ENCODE results near the gene RAP1GDS1.

Gene RAP1GDS1

GRCh38 chr4:98482847-98483806 lies 221.9 kb downstream of the RAP1GDS1 start:
- Histone ChIP-seq H3K9me3 (ENCODE audit: insufficient read depth, low read length, severe bottlenecking) (no peaks in the 10 kb centered on the region), H3K9ac (ENCODE audit: low read depth, low read length) (no peak overlapping the region), H3K27me3 (ENCODE audit: insufficient read depth, low read length, poor library complexity) (no peaks in the 10 kb centered on the region), H2AFZ (ENCODE audit: low read depth, low read length) (no peak overlapping the region), H3K4me2 (ENCODE audit: insufficient read depth, low read length) (no peak overlapping the region), H3K4me3 (ENCODE audit: low read depth in 1 of 2, low read length in 2 of 2) (no peak overlapping the region), H3K36me3 (ENCODE audit: insufficient read depth, low read length) (no peaks in the 10 kb centered on the region), H4K20me1 (ENCODE audit: insufficient read depth, low read length) (no peaks in the 10 kb centered on the region), H3K79me2 (ENCODE audit: insufficient read depth, low read length) (no peaks in the 10 kb centered on the region), H3K27ac (ENCODE audit: low read length) (no peak overlapping the region), H3K4me1 (ENCODE audit: insufficient read depth, low read length) (no peaks in the 10 kb centered on the region)
- TF ChIP-seq CTCF (IDR thresholded peaks at IDR 0.05; ENCODE audit: borderline replicate concordance, extremely low read depth, low read length, poor library complexity, severe bottlenecking) (no peak), EZH2 (IDR thresholded peaks at IDR 0.05; ENCODE audit: borderline replicate concordance, low read depth, low read length, severe bottlenecking) (no peak)
- no peak for DNase-seq
- no peak for ATAC-seq (ENCODE audit: insufficient read depth, low read depth)

- Histone ChIP-seq H3K79me2 (ENCODE audit: insufficient read depth, low read length) (no peaks in the 10 kb centered on the region), H3K36me3 (ENCODE audit: insufficient read depth, low read length) (no peaks in the 10 kb centered on the region), H3K27me3 (ENCODE audit: insufficient read depth, low read length, poor library complexity) (no peaks in the 10 kb centered on the region), H3K4me2 (ENCODE audit: insufficient read depth, low read length) (no peak overlapping the region), H3K4me3 (ENCODE audit: low read depth in 1 of 2, low read length in 2 of 2) (no peak overlapping the region), H2AFZ (ENCODE audit: low read depth, low read length) (no peak overlapping the region), H3K9me3 (ENCODE audit: insufficient read depth, low read length, severe bottlenecking) (no peaks in the 10 kb centered on the region), H4K20me1 (ENCODE audit: insufficient read depth, low read length) (no peaks in the 10 kb centered on the region), H3K9ac (ENCODE audit: low read depth, low read length) (no peak overlapping the region), H3K4me1 (ENCODE audit: insufficient read depth, low read length) (no peaks in the 10 kb centered on the region), H3K27ac (ENCODE audit: low read length) (no peak overlapping the region)
- DNase-seq (no peak), ATAC-seq (ENCODE audit: insufficient read depth, low read depth) (no peak)
- TF ChIP-seq EZH2 (IDR thresholded peaks at IDR 0.05; ENCODE audit: borderline replicate concordance, low read depth, low read length, severe bottlenecking) (no peak), CTCF (IDR thresholded peaks at IDR 0.05; ENCODE audit: borderline replicate concordance, extremely low read depth, low read length, poor library complexity, severe bottlenecking) (no peak)
Observed at GRCh38 chr4:98484031-98484430, 222.8 kb downstream of the RAP1GDS1 start.

- ATAC-seq (ENCODE audit: insufficient read depth, low read depth) = no peak
- Histone ChIP-seq H3K4me1 (ENCODE audit: insufficient read depth, low read length) (no peaks in the 10 kb centered on the region), H3K9me3 (ENCODE audit: insufficient read depth, low read length, severe bottlenecking) (no peaks in the 10 kb centered on the region), H3K79me2 (ENCODE audit: insufficient read depth, low read length) (no peaks in the 10 kb centered on the region), H2AFZ (ENCODE audit: low read depth, low read length) (no peak overlapping the region), H3K9ac (ENCODE audit: low read depth, low read length) (no peak overlapping the region), H3K36me3 (ENCODE audit: insufficient read depth, low read length) (no peaks in the 10 kb centered on the region), H4K20me1 (ENCODE audit: insufficient read depth, low read length) (no peaks in the 10 kb centered on the region), H3K27me3 (ENCODE audit: insufficient read depth, low read length, poor library complexity) (no peaks in the 10 kb centered on the region), H3K4me3 (ENCODE audit: low read depth in 1 of 2, low read length in 2 of 2) (no peak overlapping the region), H3K27ac (ENCODE audit: low read length) (no peak overlapping the region), H3K4me2 (ENCODE audit: insufficient read depth, low read length) (no peak overlapping the region)
- TF ChIP-seq CTCF (IDR thresholded peaks at IDR 0.05; ENCODE audit: borderline replicate concordance, extremely low read depth, low read length, poor library complexity, severe bottlenecking) (no peak), EZH2 (IDR thresholded peaks at IDR 0.05; ENCODE audit: borderline replicate concordance, low read depth, low read length, severe bottlenecking) (no peak)
- DNase-seq = no peak
Observed at GRCh38 chr4:98485816-98486345, 224.7 kb downstream of the RAP1GDS1 start.

All from DND-41 (cell line).